DND-41 (cell line): ENCODE measurements around the gene ZMIZ1.

Experiments
- ATAC-seq: fragments of 200-7000 bp; cut with Tn5 transposase; 3 replicates; pipeline ENCODE4 v1.9.1; 2021; ENCODE audit warnings: low read depth; ENCODE audit not compliant: insufficient read depth
- DNase-seq: peaks from one replicate; pipeline ENCODE4 v3.0.0-alpha.2; 2020
- H2AFZ ChIP-seq: 2 replicates; pipeline ENCODE4 v1.6.0; 2012; ENCODE audit warnings: low read depth, low read length
- H3K27ac ChIP-seq: 2 replicates; pipeline ENCODE4 v1.5.1; 2012; ENCODE audit warnings: low read length, inconsistent platforms
- H3K27me3 ChIP-seq: fragments of 200-600 bp; sonication (generic); 2 replicates; pipeline ENCODE4 v1.6.0; 2012; ENCODE audit warnings: low read length, mild to moderate bottlenecking, inconsistent platforms; ENCODE audit not compliant: insufficient read depth, poor library complexity
- H3K36me3 ChIP-seq: 2 replicates; pipeline ENCODE4 v1.5.1; 2012; ENCODE audit warnings: low read length, inconsistent platforms; ENCODE audit not compliant: insufficient read depth
- H3K4me1 ChIP-seq: 2 replicates; pipeline ENCODE4 v1.5.1; 2012; ENCODE audit warnings: mild to moderate bottlenecking, low read length; ENCODE audit not compliant: insufficient read depth
- H3K4me2 ChIP-seq: 2 replicates; pipeline ENCODE4 v1.6.0; 2012; ENCODE audit warnings: mild to moderate bottlenecking, moderate library complexity, low read length, inconsistent platforms; ENCODE audit not compliant: insufficient read depth
- H3K4me3 ChIP-seq, 2 experiments: fragments of 200-600 bp in 1 of 2; shearing (Covaris generic) in 1 of 2; 2 replicates each; pipeline ENCODE4 v1.5.1; 2012 to 2016; ENCODE audit warnings: inconsistent platforms in 2 of 2, low read length in 2 of 2, mild to moderate bottlenecking in 2 of 2, low read depth in 1 of 2, moderate library complexity in 1 of 2
- H3K79me2 ChIP-seq: 2 replicates; pipeline ENCODE4 v1.6.0; 2012; ENCODE audit warnings: low read length, inconsistent platforms; ENCODE audit not compliant: insufficient read depth
- H3K9ac ChIP-seq: 2 replicates; pipeline ENCODE4 v1.6.0; 2012; ENCODE audit warnings: low read depth, mild to moderate bottlenecking, inconsistent platforms, low read length, moderate library complexity
- H3K9me3 ChIP-seq: 2 replicates; pipeline ENCODE4 v1.5.1; 2012; ENCODE audit warnings: low read length, moderate library complexity, mild to moderate bottlenecking, inconsistent platforms; ENCODE audit not compliant: insufficient read depth, severe bottlenecking
- H4K20me1 ChIP-seq: 2 replicates; pipeline ENCODE4 v1.6.0; 2012; ENCODE audit warnings: low read length; ENCODE audit not compliant: insufficient read depth
- EZH2 ChIP-seq: IDR thresholded peaks from 3 replicates; pipeline ENCODE4 v1.6.1; 2012; ENCODE audit warnings: borderline replicate concordance, low read depth, mild to moderate bottlenecking, moderate library complexity, low read length, inconsistent platforms; ENCODE audit not compliant: severe bottlenecking
- TF ChIP-seq, protein P1 (sequence below): IDR thresholded peaks from 2 replicates; pipeline ENCODE4 v1.5.1; 2012; ENCODE audit warnings: borderline replicate concordance, low read length, moderate library complexity, mild to moderate bottlenecking; ENCODE audit not compliant: poor library complexity, severe bottlenecking; ENCODE audit errors: extremely low read depth

Gene ZMIZ1

DNA sequence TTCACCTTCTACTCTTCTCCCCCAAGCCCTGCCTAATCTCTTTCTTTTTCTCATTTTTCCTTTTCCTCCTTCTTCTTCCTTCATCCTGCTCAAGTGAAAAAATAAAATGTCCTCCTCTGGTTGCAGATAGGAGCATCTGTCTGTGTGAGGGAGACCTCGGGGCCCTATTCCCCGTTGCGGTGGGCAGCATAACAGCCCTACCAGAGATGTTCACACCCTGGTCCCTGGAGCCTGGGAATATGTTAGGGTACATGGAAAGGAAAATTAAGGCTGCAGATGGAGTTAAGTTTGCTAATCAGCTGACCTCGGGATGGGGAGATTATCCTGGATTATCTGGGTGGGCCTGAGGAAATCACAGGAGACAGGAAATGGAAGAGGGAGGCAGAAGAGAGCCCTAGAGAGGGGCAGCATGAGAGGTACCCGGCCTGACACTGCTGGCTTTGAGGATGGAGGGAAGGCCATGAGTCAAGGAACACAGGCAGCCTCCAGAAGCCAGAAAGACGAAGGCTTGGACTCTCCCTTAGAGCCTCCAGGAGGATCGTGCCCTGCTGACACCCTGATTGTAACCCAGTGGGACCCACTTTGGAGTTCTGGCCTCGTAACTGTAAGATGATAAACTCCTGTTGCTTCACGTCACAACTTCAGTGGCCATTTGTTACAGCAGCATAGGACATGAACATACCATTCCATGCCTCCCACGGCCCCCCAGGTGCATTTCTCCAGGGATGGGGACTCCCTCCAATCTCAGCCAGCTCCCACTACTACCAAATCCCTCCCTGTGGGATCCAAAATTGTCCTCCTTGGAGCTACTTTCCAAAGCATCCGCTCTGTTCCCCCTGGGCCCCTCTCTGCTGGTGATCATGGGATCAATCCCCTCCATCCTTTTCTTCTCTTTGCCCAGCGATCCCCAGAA, 39.0 kb upstream of the ZMIZ1 start:
- DNase-seq, result no peak
- TF ChIP-seq, protein P1, sequence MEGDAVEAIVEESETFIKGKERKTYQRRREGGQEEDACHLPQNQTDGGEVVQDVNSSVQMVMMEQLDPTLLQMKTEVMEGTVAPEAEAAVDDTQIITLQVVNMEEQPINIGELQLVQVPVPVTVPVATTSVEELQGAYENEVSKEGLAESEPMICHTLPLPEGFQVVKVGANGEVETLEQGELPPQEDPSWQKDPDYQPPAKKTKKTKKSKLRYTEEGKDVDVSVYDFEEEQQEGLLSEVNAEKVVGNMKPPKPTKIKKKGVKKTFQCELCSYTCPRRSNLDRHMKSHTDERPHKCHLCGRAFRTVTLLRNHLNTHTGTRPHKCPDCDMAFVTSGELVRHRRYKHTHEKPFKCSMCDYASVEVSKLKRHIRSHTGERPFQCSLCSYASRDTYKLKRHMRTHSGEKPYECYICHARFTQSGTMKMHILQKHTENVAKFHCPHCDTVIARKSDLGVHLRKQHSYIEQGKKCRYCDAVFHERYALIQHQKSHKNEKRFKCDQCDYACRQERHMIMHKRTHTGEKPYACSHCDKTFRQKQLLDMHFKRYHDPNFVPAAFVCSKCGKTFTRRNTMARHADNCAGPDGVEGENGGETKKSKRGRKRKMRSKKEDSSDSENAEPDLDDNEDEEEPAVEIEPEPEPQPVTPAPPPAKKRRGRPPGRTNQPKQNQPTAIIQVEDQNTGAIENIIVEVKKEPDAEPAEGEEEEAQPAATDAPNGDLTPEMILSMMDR, result no peak
- TF ChIP-seq EZH2, result no peak

GRCh38 chr10:79030705-79031104, 38.1 kb upstream of the ZMIZ1 start:
- TF ChIP-seq EZH2, result no peak
- TF ChIP-seq, protein P1, result no peak
- Histone ChIP-seq H3K27me3 (no peaks in the 10 kb centered on the region), H3K4me2 (no peak overlapping the region), H3K4me1 (peaks cover 8% of the 10 kb centered on the region; the same call in 1 of the 2 replicates), H3K79me2 (no peaks in the 10 kb centered on the region), H4K20me1 (no peaks in the 10 kb centered on the region), H3K36me3 (no peaks in the 10 kb centered on the region), H2AFZ (no peak overlapping the region), H3K27ac (no peak overlapping the region), H3K9ac (no peak overlapping the region), H3K9me3 (no peaks in the 10 kb centered on the region), H3K4me3 (no peak overlapping the region)
- DNase-seq (no peak), ATAC-seq (no peak)

More for the DNA sequence above, 39.0 kb upstream of the ZMIZ1 start:
- Histone ChIP-seq H3K9ac (no peak overlapping the region), H3K27ac (no peak overlapping the region), H3K4me1 (peaks cover 8% of the 10 kb centered on the region), H2AFZ (no peak overlapping the region), H3K36me3 (no peaks in the 10 kb centered on the region), H3K4me3 (no peak overlapping the region), H4K20me1 (no peaks in the 10 kb centered on the region), H3K79me2 (no peaks in the 10 kb centered on the region), H3K4me2 (no peak overlapping the region), H3K9me3 (no peaks in the 10 kb centered on the region), H3K27me3 (no peaks in the 10 kb centered on the region)
- ATAC-seq, result no peak

GRCh38 chr10:79031723-79032122, 37.0 kb upstream of the ZMIZ1 start:
- no peak overlapping the region for H3K9ac ChIP-seq
- no peaks in the 10 kb centered on the region for H3K36me3 ChIP-seq
- H3K4me2 ChIP-seq, result no peak overlapping the region
- H3K79me2 ChIP-seq, result no peaks in the 10 kb centered on the region
- H3K27me3 ChIP-seq, result no peaks in the 10 kb centered on the region
- ATAC-seq (no peak), DNase-seq (no peak)
- H3K27ac ChIP-seq, result no peak overlapping the region
- no peak overlapping the region for H3K4me3 ChIP-seq
- H4K20me1 ChIP-seq, result no peaks in the 10 kb centered on the region
- peaks cover 8% of the 10 kb centered on the region; the same call in 1 of the 2 replicates for H3K4me1 ChIP-seq
- H2AFZ ChIP-seq, result no peak overlapping the region
- H3K9me3 ChIP-seq, result no peaks in the 10 kb centered on the region
- TF ChIP-seq, protein P1, result no peak
- TF ChIP-seq EZH2, result no peak
